Endothelial cell of umbilical vein (primary cell): ENCODE results near the gene PAXX.

Source experiments
- CTCF ChIP-seq, 2 donors: IDR thresholded peaks; 1 replicate in 1 of 2; 2 replicates in 1 of 2; pipeline ENCODE4 v1.5.1; 2011; ENCODE audit warnings: low read length in 2 of 2, mild to moderate bottlenecking in 2 of 2, moderate library complexity in 2 of 2, control low read depth in 1 of 2, inconsistent platforms in 1 of 2, low read depth in 1 of 2; ENCODE audit not compliant: insufficient read depth in 1 of 2; ENCODE audit errors: extremely low read depth in 1 of 2
- EZH2 ChIP-seq: IDR thresholded peaks from 2 replicates; pipeline ENCODE4 v1.6.1; 2012; ENCODE audit warnings: borderline replicate concordance, low read depth, mild to moderate bottlenecking, moderate library complexity, low read length, inconsistent platforms; ENCODE audit not compliant: severe bottlenecking
- FOS ChIP-seq: IDR thresholded peaks from 2 replicates; pipeline ENCODE4 v1.6.1; 2011; ENCODE audit warnings: mild to moderate bottlenecking, low read length, moderate library complexity, borderline replicate concordance; ENCODE audit not compliant: insufficient read depth
- POLR2A ChIP-seq: IDR thresholded peaks from 2 replicates; pipeline ENCODE4 v1.6.1; 2012; ENCODE audit warnings: low read depth, mild to moderate bottlenecking, control low read depth, low read length
- POLR2AphosphoS5 ChIP-seq: IDR thresholded peaks from 2 replicates; pipeline ENCODE4 v1.6.1; 2012; ENCODE audit warnings: low read depth, mild to moderate bottlenecking, control low read depth, low read length, moderate library complexity; ENCODE audit not compliant: insufficient read depth
- TF ChIP-seq, protein P1 (sequence below): IDR thresholded peaks from 2 replicates; pipeline ENCODE4 v1.6.1; 2011; ENCODE audit not compliant: insufficient read depth, insufficient read length

GRCh38 chr9:136949817-136950655 lies 42.2 kb upstream of the PAXX start:
- TF ChIP-seq CTCF (IDR thresholded peaks at IDR 0.05; ENCODE audit: extremely low read depth in 1 of 2, insufficient read depth in 1 of 2, low read depth in 1 of 2, low read length in 2 of 2) (no peak), POLR2AphosphoS5 (peak; percentile 53), FOS (no peak), POLR2A (peak; percentile 57), EZH2 (no peak)
- TF ChIP-seq, protein P1, sequence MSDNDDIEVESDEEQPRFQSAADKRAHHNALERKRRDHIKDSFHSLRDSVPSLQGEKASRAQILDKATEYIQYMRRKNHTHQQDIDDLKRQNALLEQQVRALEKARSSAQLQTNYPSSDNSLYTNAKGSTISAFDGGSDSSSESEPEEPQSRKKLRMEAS, result peak; percentile 98
